NCI-H748 (cell line): ENCODE data around the gene EVA1B.

Experiments used
- DNase-seq: peaks from one replicate; lab custom pipeline; 2025; ENCODE audit not compliant: unreplicated experiment; lab: John Stamatoyannopoulos, UW

The EVA1B gene, protein sequence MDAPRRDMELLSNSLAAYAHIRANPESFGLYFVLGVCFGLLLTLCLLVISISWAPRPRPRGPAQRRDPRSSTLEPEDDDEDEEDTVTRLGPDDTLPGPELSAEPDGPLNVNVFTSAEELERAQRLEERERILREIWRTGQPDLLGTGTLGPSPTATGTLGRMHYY

DNA sequence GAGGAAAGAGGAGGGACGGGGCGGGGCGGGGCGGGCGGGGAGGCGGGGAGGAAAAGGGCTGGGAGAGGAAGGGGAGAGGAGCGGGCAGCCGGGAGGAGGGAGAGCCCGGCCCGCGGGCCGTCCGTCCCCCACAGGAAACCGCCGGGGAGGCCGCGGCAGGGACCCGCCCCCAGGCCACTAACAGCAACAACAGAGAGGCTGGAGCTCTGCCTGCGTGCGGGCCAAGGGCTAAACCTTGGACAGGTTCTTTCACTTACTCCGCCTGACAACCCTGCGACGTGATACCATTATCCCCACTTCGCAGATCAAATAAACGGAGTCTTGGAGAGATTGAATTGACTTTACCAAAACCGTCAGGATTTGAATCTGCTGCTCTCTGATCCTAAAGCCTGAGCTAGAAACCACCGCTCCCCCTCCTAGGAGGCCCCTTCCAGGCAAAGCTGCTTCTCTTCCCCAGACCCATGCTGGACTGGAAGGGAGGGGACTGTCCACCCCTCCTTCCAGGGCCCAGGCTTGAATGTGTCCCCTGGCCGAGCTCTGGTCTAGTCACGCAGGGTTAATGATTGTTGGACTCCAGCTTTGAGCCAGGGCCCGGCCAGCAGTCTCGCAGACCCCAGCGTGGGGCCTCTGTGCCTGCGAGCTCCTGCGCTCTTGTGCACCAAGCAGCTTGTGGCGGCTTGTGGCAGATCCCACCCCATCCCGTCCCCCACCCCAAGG, at the start of gene EVA1B:
EVA1B (minus strand) TSS at position 10 of the 717 bp plus-strand sequence. CDS start 608 bp downstream, outside the sequence.
- peak; percentile 36 for DNase-seq

DNA sequence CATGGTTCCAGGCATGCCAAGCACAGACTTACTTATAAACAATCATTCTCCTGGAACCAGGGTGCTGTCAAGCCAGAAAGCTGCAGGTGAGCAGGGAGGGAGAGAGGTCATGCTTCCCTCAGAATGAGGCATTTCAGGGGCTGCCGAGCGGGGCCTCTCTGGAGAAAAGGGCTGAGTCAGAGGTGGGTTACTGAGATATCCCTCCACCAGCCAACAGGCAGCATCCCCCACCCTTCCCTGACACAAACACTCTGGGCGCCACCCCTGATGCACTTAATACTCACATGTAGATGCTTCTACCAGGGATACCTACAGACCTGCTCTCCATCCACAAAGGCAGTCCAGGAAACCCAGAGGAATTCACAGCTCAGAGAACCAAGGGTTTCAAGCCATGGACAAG, 49.2 kb upstream of the EVA1B start:
- DNase-seq: no peak

DNA sequence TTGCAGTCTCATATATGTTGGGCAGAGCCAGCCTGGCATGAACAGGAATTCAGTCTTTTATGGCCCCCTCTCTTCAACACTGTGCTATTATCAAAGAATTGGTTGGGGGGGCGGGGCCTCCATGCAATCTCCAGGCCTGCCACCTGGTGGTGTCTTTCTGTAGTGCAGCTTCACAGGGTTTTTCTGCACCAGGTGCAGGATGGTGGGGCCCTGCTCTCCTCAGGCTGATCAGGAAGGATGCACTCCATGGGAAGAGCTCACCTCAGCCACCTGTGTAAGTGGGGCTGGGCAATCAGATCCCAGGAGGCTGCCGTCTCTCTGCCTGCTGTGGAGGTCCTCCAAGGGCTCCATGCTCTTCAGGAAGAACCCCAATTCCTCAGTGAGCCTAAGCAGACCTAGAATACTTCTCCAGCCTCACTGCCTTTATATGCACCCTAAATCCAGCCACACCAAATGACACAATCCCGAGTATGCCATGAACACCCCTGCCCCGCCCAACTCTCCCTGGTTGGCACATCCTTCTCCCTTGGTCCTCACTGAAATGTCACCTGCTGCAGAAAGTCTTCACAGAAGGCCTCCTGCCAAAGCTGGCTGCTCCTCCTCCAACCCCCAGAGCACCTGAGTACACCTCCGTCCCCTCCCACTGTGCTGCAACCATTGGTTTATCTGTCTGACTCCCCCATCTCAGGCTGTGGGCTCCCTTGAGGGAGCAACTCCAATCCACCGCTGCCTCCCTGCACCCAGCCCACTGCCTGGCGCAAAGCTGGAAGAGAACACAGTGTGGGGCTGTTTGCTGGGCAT, 45.8 kb upstream of the EVA1B start:
- peak; percentile 57 for DNase-seq

DNA sequence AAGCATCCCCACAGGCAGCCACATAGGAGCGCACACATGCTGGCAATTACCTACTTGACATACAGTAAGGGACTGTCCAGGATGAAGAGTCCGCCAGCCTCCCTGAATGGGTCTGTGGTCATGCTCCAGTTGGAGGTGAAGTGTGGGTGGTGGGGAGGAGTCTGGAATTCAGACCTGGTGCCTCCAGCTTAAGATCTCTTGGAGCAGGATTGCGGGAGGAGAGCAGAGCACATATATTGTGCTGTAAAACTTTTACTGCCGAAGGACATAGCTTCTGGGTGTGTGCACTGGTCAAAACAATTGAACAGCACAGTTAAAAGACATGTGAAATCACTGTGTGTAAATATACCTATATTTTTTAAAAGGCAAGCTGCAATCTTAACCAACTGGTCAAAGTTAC, 44.4 kb upstream of the EVA1B start:
- no peak for DNase-seq

DNA sequence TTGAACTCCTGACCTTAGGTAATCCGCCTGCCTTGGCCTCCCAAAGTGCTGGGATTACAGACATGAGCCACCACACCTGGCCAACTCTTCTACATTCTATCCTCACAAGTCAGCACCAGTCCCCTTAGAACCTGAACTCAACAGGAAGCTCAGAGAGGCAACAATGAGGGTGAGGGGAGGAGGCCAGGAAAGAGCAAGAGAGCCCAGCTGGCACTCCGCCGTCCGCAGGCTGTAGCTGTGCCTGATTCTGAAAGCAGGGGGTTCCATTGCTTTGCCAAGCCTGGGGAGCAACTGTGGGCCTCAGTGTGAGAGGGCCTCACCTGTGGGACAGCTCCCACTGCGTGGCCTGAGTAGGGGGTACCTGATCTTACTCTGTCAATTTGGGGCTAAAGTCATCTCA, 43.6 kb upstream of the EVA1B start:
- no peak for DNase-seq

DNA sequence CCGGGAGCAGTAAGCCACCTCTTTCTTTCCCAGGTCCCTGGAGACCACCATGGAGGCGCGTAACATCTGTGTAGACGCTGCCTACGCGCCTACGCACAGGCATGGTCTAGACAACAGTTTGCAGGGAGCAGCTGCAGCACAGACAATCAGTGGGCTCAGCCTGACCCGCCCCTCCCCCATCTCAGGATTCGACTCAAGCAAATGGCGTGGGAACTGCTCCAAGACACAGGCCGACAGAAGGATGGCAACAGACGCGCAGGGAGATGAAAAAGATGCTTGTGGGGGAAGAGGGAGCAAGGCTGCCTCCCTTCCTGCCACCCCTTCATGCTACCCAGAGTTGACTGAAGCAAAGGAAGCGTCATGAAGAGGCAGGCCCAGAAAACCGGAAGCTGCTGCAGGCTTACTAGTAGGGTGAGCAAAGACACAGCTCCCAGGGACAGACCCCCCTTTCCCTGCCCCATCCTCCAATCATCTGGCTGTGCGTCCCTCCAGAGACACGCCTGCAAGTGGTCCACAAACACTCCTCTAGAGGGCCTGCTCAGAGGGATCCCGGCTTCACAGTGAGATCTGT, 42.7 kb upstream of the EVA1B start:
- no peak for DNase-seq

DNA sequence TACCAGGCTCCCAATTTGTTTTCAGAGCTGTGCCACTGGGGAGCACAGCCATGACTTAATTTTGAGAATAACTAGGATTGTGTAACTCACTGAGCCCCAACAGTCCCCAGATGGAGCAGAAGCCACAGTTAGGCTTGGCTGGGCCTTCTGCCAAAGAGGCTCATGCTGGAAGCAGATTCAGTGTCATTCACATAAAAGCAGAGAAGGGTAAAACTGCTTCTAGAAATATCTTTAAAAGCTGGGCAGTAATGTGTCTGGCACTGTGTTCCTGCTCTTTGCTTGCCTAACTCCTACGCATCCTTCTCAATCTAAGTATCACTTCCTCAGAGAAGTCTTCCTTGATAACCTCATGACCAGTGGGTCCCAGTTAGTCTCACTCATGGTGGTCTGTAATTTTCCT, 41.9 kb upstream of the EVA1B start:
- DNase-seq: no peak

DNA sequence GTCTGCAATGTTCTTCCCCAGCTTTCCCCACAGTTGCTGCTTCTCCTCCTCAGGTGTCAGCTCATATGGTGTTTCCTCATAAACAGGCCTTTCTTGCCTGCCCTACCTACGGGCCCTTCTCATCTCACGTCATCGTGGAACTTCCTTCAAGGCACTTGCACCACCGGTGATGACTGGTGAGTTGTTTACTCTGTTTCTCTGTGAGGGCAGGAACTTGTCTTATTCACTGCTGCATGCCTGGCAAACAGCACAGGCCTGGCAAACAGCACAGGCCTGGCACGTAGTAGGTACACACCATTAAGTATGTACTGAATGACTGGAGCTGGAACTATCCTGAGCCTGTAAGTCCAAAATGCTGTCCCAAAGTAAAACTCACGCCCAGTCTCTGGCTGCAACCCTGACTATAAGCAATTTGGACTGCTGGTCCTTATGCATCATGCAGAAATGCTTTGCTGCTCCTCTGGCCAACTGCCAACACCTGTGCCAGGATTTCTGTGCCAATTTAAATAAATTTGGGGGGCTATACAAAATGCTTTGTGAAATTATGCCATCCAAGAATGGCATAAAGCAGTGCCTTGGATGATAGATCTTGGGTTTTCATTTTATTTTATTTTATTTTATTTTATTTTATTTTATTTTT, 36.6 kb upstream of the EVA1B start:
- DNase-seq: no peak

DNA sequence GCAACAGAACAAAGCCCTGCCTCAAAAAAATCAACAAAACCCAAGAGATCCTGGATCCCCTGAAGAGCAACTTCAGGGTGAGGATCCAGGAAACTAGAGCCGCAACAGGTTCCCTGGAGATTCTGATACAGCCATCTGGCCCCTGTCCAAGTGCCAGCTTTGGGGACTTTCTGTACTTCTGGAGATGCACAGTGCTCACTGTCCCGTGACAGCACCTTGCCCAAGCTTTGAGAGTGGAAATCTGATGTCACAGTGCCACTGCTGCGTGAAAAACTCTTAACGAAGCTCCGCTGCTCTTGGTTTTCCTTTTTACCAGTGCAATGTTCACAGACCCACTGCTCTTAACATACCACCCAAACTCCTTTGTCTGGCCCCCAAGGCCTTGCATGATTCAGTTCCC, 35.9 kb upstream of the EVA1B start:
- DNase-seq: no peak

DNA sequence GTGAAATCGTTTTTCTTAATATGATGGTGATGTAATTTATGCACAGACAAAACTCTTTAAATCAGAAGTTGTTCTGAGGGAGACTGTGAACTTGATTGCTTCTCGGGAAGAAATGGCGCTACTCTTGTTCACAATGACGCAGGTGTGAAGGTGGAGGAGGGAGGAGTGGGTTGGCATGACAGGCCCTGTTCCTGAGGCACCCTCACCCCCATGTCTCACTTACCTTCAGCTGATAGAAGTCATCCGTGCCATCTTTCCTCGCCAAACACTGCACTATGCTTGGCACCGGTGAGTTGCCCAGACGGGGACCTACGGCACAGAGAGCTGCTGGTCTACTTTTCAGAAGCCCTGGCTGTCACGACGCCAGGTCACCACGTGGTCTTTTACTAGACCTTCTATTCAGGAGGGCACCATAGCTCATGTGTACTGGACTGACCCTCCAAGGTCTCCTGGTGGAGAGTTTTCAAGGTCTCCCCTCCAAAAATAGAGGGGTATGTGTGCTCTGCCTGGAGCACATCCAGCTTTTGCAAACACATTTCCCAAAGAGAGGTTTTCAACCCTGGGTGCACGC, 35.2 kb upstream of the EVA1B start:
- no peak for DNase-seq

DNA sequence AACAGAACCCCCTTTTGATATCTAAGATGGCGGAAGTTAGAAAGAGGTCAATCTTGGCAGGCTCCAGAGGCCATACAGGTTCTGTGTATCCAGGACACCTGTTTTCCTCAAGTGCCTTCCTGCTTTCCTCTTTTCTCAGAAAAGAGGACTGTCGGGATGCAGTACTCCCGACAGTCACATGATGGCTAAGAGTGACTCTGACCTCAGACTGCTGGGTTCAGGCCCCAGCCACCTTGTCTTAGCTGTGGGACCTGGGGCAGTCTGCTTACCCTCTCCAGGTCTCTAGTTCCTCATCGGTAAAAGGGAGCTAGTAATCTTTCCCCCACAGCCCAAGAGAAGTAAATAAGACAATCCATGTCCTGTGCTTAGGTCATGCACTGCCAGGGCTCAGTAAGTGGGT, 32.4 kb upstream of the EVA1B start:
- no peak for DNase-seq

DNA sequence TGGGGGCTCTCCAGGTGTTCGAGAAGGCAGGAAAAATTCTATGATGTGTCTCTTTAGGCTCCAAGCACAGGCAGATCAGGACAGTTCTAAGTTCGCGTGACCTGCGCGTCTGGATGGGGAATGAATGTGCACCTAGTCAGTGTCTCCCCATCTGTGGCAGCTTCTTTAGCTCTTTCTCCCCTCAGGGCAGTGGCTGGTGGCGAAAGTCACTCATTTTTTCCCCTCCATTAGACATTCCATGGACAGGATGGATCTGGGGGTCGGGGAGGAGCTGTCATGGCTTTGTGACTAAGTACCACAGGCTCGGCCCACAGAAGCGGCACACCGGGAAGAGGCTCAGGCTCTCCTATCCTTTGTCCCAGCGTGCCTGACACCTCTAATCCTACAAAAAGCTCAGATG, 31.0 kb upstream of the EVA1B start:
- DNase-seq: no peak

DNA sequence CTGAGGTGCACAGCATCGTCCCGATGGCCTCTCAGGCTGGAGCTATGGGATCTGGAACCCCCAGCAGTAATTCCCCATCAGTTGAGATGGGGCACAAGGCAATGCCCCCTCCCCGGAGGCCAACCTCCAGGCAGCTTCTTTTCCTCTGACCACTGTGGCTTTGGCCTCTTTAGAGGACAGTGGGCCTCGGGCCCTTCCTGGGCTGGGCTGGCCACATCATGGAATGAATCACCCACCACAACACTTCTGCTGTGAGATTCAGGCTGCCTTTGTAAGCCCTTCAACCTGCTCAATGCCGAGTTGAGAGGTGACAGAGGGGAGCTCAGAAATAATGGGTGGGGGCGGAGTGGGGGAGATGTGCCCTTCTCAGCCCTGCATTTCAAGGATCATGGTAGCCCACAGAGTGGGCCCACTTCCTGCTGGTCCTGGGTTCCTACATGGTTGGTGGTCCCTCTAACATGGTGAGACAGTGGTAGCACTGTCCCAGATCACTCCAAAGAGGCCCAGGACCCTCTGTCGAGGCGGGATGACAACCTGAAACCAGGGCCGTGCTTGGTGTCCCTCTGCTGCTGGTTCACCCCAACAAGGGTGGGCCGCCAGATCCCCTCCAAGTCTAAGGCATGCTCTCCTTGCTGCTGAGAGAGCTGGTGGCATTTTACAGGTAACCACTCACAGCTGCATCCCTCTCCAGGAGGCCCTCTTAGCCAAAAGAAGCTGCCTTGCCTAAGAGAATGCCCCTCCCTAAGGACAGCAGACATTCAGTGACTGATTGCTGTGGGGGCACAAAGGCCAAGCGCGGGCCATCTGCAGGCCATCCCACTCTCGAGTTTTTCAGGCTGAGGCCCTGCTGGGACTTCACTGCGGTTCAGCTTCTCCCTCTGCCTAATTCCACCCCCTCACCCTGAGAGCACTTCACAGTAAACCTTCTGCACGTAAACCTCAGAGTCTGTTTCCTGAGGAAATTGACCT, 29.7 kb upstream of the EVA1B start:
- DNase-seq: no peak

DNA sequence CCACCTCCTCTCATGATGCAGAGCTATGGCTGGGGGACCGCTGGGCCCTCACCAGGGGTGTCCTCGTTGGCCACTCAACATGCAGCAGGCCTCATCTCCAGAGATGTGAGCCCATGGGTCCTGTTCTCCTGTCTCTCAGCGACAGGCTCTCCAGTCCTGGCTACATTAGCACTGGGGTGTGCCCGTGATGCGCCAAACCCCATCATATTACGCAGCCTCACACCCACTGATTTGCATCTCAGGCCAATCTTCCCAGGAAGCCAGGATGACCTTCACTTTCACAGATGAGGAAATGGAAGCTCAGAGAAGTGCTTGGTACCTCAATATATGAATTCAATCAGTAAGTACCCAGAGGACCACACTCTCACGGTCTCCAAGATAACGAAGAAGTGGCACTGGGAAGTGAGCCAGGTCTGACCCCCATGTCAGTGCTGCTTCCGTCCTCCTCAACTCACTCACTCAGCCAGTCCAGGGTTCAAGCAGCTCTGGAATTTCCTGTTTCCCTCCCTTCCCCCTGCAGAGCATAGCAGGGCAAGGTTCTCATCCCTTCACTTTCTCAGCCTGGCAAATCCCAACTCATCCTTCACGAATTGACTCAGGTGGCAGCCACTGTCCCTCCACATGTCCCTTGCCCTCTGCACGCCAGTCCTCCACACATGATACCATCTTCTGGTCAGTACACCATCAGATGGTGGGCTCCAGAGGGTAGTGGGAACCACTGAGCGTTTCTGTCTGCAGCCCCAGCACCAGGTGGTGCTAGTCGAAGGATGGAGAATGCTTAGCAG, 28.9 kb upstream of the EVA1B start:
- DNase-seq: no peak

DNA sequence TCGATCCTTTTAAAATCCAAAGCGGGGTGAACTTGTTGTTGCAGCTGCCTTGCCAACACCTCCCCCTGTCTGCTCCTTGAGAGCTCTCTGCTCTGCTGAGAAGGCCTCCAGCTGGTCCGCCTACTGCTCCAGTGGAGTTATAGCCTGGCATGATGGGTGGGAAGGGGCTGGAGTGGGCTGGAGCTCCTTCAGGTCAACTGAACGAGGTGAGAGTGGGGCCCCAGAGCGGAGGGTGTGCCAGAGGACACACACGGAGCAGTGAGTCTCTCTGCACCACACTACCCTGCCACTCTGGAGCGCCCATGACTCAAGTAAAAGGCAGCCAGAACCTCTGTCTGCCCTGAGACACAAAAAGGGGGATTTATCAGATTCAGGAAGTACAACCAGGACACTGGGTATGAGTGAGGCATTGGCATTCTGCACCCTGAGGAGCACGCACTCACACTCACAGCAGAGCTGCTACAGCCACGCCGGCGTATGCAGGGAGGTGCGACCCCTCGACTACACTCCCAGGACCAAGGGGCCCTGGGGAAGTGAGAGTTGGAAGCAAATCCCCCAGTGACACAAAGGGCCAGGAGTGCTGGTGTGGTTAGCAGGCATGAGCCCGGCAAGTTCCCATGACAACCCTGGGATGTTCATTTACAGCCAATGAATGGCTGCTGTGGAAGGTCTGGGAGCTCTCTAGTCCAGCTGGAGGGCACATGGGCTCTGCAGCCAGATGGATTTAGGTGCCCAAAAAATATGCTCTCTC, 28.0 kb upstream of the EVA1B start:
- no peak for DNase-seq

DNA sequence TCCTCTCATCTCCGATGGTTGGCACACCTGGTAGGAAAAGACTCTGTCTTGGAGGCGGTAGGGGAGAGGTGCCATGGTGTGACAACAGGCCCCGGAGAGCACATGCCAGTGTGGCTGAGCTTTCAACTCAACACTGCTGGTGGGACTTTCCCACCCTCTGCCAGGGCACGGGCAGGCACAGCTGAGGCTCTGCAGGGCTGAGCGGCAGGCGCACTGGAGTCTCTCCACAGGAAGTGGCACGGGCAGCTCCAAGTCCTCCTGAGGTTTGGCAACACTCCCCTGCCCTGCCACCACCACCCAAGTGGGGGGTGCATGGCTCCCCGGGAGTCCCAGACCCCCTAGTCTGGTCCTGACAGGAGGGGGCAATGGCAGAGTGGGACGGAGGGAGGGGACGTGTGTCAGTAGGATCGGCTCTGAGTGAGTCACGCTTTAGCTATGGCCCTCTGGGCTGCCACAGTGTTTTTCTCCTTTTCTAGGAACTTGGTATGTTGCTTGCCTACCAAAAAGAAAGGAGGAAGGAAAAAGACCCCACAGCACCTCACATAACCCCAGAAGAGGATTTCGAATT, 27.3 kb upstream of the EVA1B start:
- no peak for DNase-seq

DNA sequence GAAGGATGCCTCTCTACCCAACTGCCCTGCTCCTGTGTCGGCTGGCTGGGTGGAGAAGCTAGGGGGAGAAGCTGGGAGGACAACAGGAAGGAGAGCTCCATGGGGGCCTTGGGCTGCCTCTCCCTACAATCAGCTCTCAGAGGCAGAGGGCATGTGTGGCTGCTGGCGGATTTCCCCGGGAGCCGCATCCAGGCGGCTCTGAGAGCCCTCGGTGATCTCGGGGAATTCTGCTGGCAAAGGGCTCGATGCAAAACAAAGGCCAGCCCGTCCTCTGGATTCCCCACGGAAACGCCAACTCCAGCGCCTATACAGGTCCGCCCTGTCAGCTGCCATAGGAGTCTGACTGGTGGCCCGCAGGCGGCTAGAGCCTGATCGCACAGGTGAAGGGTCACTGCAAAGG, 26.4 kb upstream of the EVA1B start:
- no peak for DNase-seq

DNA sequence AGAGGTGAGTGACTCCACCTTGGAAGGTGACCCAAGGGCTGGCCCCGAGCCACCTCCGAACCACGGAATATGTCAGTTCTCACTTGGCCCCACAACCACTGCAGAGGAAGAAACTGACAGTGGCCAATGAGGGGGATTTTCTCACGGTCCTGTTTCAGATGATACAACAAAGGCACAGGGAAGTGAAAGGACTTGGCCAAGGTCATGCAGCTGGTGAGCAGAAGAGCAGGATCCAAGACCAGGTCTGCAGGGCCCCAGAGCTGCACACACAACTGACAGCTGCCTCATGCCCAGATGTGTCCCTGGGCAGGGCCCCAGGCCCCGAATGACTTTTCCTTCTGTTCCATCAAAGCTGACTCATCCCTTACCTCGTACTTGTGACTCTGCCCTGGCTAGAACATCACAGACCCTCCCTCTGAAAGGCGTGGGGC, 25.8 kb upstream of the EVA1B start:
- DNase-seq: no peak
